Astrocyte (in vitro differentiated cells and primary cell): ENCODE results near the gene BICC1. TPM values are rescaled to one million over a fixed set of nuclear protein-coding genes. Genes with fewer than 3 reads are reported as not detected.

Source experiments
- DNase-seq: peaks from one replicate; pipeline ENCODE4 v3.0.0-alpha.2; 2010; ENCODE audit warnings: low read depth
- FAIRE-seq: peaks from 2 replicates; lab custom pipeline; 2011; peaks lifted over from hg19 to GRCh38; lab: Jason Lieb, UNC
- H2AFZ ChIP-seq: 2 replicates; pipeline ENCODE4 v1.6.0; 2012; ENCODE audit warnings: low read depth, low read length, inconsistent platforms
- H3K27ac ChIP-seq: 2 replicates; pipeline ENCODE4 v1.5.1; 2011; ENCODE audit warnings: low read depth, low read length, inconsistent platforms
- H3K27me3 ChIP-seq: 2 replicates; pipeline ENCODE4 v1.6.0; 2011; ENCODE audit warnings: low read length, inconsistent platforms; ENCODE audit not compliant: insufficient read depth
- H3K36me3 ChIP-seq: 2 replicates; pipeline ENCODE4 v1.5.1; 2011; ENCODE audit warnings: low read length, inconsistent platforms; ENCODE audit not compliant: insufficient read depth
- H3K4me1 ChIP-seq: 2 replicates; pipeline ENCODE4 v1.5.1; 2011; ENCODE audit warnings: low read length, inconsistent platforms; ENCODE audit not compliant: insufficient read depth
- H3K4me2 ChIP-seq: 2 replicates; pipeline ENCODE4 v1.6.0; 2012; ENCODE audit warnings: low read length, inconsistent platforms
- H3K4me3 ChIP-seq: 2 replicates; pipeline ENCODE4 v1.5.1; 2011; ENCODE audit warnings: low read depth, mild to moderate bottlenecking, low read length, inconsistent platforms; ENCODE audit not compliant: insufficient read depth
- H3K79me2 ChIP-seq: 2 replicates; pipeline ENCODE4 v1.6.0; 2012; ENCODE audit warnings: mild to moderate bottlenecking, low read length, inconsistent platforms; ENCODE audit not compliant: insufficient read depth
- H3K9ac ChIP-seq: 2 replicates; pipeline ENCODE4 v1.6.0; 2012; ENCODE audit warnings: mild to moderate bottlenecking, low read length, inconsistent platforms
- H3K9me3 ChIP-seq: 2 replicates; pipeline ENCODE4 v1.5.1; 2012; ENCODE audit warnings: low read depth, mild to moderate bottlenecking, low read length, inconsistent platforms; ENCODE audit not compliant: insufficient read depth
- H4K20me1 ChIP-seq: 2 replicates; pipeline ENCODE4 v1.6.0; 2012; ENCODE audit warnings: low read length, inconsistent platforms; ENCODE audit not compliant: insufficient read depth
- H3K27ac Mint-ChIP-seq: one replicate; pipeline ENCODE4 v1.8.0; 2021; ENCODE audit warnings: mild to moderate bottlenecking, mixed read lengths; ENCODE audit not compliant: unreplicated experiment
- H3K27me3 Mint-ChIP-seq: one replicate; pipeline ENCODE4 v1.8.0; 2021; ENCODE audit warnings: low read depth, mixed read lengths; ENCODE audit not compliant: unreplicated experiment
- H3K36me3 Mint-ChIP-seq: one replicate; pipeline ENCODE4 v1.8.0; 2021; ENCODE audit warnings: low read depth, mixed read lengths; ENCODE audit not compliant: unreplicated experiment
- H3K4me1 Mint-ChIP-seq: one replicate; pipeline ENCODE4 v1.8.0; 2021; ENCODE audit warnings: low read depth, mixed read lengths; ENCODE audit not compliant: unreplicated experiment
- H3K4me3 Mint-ChIP-seq: one replicate; pipeline ENCODE4 v1.8.0; 2021; ENCODE audit warnings: mild to moderate bottlenecking, moderate library complexity, mixed read lengths; ENCODE audit not compliant: unreplicated experiment
- H3K9me3 Mint-ChIP-seq: one replicate; pipeline ENCODE4 v1.8.0; 2021; ENCODE audit warnings: mild to moderate bottlenecking, mixed read lengths; ENCODE audit not compliant: unreplicated experiment
- CTCF ChIP-seq: IDR thresholded peaks from 2 replicates; pipeline ENCODE4 v1.5.1; 2011; ENCODE audit warnings: low read depth, mild to moderate bottlenecking, inconsistent platforms, low read length, moderate library complexity; ENCODE audit not compliant: insufficient read depth
- EZH2 ChIP-seq: IDR thresholded peaks from 2 replicates; pipeline ENCODE4 v1.6.1; 2012; ENCODE audit warnings: mild to moderate bottlenecking, low read length, inconsistent platforms; ENCODE audit not compliant: insufficient read depth
- total RNA-seq: library from RNA; stranded (reverse); gene quantifications from 2 replicates; pipeline ENCODE4 v1.2.1, GENCODE V29; 2021

The BICC1 gene
- total RNA-seq, 1 donor from 2014 or later, result 23.0 TPM

DNA sequence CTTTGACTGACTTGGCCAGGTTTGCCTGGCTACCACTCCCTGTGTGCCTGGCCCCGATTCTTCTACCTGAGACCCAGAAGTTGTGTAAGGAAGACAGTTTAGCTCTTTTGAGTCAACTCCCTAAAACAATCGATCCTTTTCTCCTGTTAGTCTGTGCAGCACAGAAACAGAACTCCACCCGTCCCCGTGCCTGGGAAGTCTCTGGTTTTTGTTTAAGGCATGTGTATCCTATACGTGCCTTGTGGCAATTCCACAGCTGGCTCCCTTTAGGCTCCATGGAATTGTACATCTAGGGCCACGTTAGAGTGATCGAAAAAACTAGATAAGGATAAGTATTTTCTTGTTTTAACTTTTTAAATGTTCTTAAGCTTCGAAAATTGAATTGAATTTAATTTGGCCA is 131.6 kb downstream of the BICC1 start:
- H3K4me1 Mint-ChIP-seq, result peaks cover 41% of the 10 kb centered on the region
- peaks cover 50% of the 10 kb centered on the region for H3K4me1 ChIP-seq
- no peak for DNase-seq

GRCh38 chr10:58645416-58646146 is 132.9 kb downstream of the BICC1 start:
- Mint-ChIP-seq H3K4me1 (peaks cover 48% of the 10 kb centered on the region), H3K27me3 (no peaks in the 10 kb centered on the region), H3K4me3 (no peak overlapping the region), H3K36me3 (peaks cover 2% of the 10 kb centered on the region), H3K27ac (no peak overlapping the region), H3K9me3 (no peaks in the 10 kb centered on the region)
- Histone ChIP-seq H3K4me1 (peaks cover 49% of the 10 kb centered on the region), H3K9me3 (no peaks in the 10 kb centered on the region), H3K79me2 (peaks cover 51% of the 10 kb centered on the region), H3K9ac (no peak overlapping the region), H2AFZ (no peak overlapping the region), H3K4me2 (peak overlapping the region; percentile 8), H3K36me3 (peaks cover 2% of the 10 kb centered on the region), H3K27ac (no peak overlapping the region), H3K4me3 (no peak overlapping the region), H4K20me1 (no peaks in the 10 kb centered on the region), H3K27me3 (no peaks in the 10 kb centered on the region)
- no peak for DNase-seq
- peak; percentile 9 for FAIRE-seq
- TF ChIP-seq CTCF (no peak), EZH2 (no peak)

More for the DNA sequence above, 131.6 kb downstream of the BICC1 start:
- H3K4me3 Mint-ChIP-seq, result no peak overlapping the region
- no peaks in the 10 kb centered on the region for H3K27me3 Mint-ChIP-seq
- Histone ChIP-seq H3K9ac (no peak overlapping the region), H3K27me3 (no peaks in the 10 kb centered on the region), H3K27ac (no peak overlapping the region), H2AFZ (no peak overlapping the region), H4K20me1 (no peaks in the 10 kb centered on the region), H3K36me3 (peaks cover 2% of the 10 kb centered on the region), H3K9me3 (no peaks in the 10 kb centered on the region), H3K79me2 (peaks cover 43% of the 10 kb centered on the region), H3K4me2 (no peak overlapping the region), H3K4me3 (no peak overlapping the region)
- no peak for FAIRE-seq
- no peak overlapping the region for H3K27ac Mint-ChIP-seq
- TF ChIP-seq CTCF, result no peak
- no peaks in the 10 kb centered on the region for H3K9me3 Mint-ChIP-seq
- H3K36me3 Mint-ChIP-seq, result no peaks in the 10 kb centered on the region
